Astrocyte (in vitro differentiated cells and primary cell): ENCODE measurements around the gene SFTA2. TPM values are rescaled to one million over a fixed set of nuclear protein-coding genes. Genes with fewer than 3 reads are reported as not detected.

Experiments used
- DNase-seq: peaks from one replicate; pipeline ENCODE4 v3.0.0-alpha.2; 2010; ENCODE audit warnings: low read depth
- FAIRE-seq: peaks from 2 replicates; lab custom pipeline; 2011; peaks lifted over from hg19 to GRCh38; lab: Jason Lieb, UNC
- H2AFZ ChIP-seq: 2 replicates; pipeline ENCODE4 v1.6.0; 2012; ENCODE audit warnings: low read depth, low read length, inconsistent platforms
- H3K27ac ChIP-seq: 2 replicates; pipeline ENCODE4 v1.5.1; 2011; ENCODE audit warnings: low read depth, low read length, inconsistent platforms
- H3K27me3 ChIP-seq: 2 replicates; pipeline ENCODE4 v1.6.0; 2011; ENCODE audit warnings: low read length, inconsistent platforms; ENCODE audit not compliant: insufficient read depth
- H3K36me3 ChIP-seq: 2 replicates; pipeline ENCODE4 v1.5.1; 2011; ENCODE audit warnings: low read length, inconsistent platforms; ENCODE audit not compliant: insufficient read depth
- H3K4me1 ChIP-seq: 2 replicates; pipeline ENCODE4 v1.5.1; 2011; ENCODE audit warnings: low read length, inconsistent platforms; ENCODE audit not compliant: insufficient read depth
- H3K4me2 ChIP-seq: 2 replicates; pipeline ENCODE4 v1.6.0; 2012; ENCODE audit warnings: low read length, inconsistent platforms
- H3K4me3 ChIP-seq: 2 replicates; pipeline ENCODE4 v1.5.1; 2011; ENCODE audit warnings: low read depth, mild to moderate bottlenecking, low read length, inconsistent platforms; ENCODE audit not compliant: insufficient read depth
- H3K79me2 ChIP-seq: 2 replicates; pipeline ENCODE4 v1.6.0; 2012; ENCODE audit warnings: mild to moderate bottlenecking, low read length, inconsistent platforms; ENCODE audit not compliant: insufficient read depth
- H3K9ac ChIP-seq: 2 replicates; pipeline ENCODE4 v1.6.0; 2012; ENCODE audit warnings: mild to moderate bottlenecking, low read length, inconsistent platforms
- H3K9me3 ChIP-seq: 2 replicates; pipeline ENCODE4 v1.5.1; 2012; ENCODE audit warnings: low read depth, mild to moderate bottlenecking, low read length, inconsistent platforms; ENCODE audit not compliant: insufficient read depth
- H4K20me1 ChIP-seq: 2 replicates; pipeline ENCODE4 v1.6.0; 2012; ENCODE audit warnings: low read length, inconsistent platforms; ENCODE audit not compliant: insufficient read depth
- H3K27ac Mint-ChIP-seq: one replicate; pipeline ENCODE4 v1.8.0; 2021; ENCODE audit warnings: mild to moderate bottlenecking, mixed read lengths; ENCODE audit not compliant: unreplicated experiment
- H3K27me3 Mint-ChIP-seq: one replicate; pipeline ENCODE4 v1.8.0; 2021; ENCODE audit warnings: low read depth, mixed read lengths; ENCODE audit not compliant: unreplicated experiment
- H3K36me3 Mint-ChIP-seq: one replicate; pipeline ENCODE4 v1.8.0; 2021; ENCODE audit warnings: low read depth, mixed read lengths; ENCODE audit not compliant: unreplicated experiment
- H3K4me1 Mint-ChIP-seq: one replicate; pipeline ENCODE4 v1.8.0; 2021; ENCODE audit warnings: low read depth, mixed read lengths; ENCODE audit not compliant: unreplicated experiment
- H3K4me3 Mint-ChIP-seq: one replicate; pipeline ENCODE4 v1.8.0; 2021; ENCODE audit warnings: mild to moderate bottlenecking, moderate library complexity, mixed read lengths; ENCODE audit not compliant: unreplicated experiment
- H3K9me3 Mint-ChIP-seq: one replicate; pipeline ENCODE4 v1.8.0; 2021; ENCODE audit warnings: mild to moderate bottlenecking, mixed read lengths; ENCODE audit not compliant: unreplicated experiment
- EZH2 ChIP-seq: IDR thresholded peaks from 2 replicates; pipeline ENCODE4 v1.6.1; 2012; ENCODE audit warnings: mild to moderate bottlenecking, low read length, inconsistent platforms; ENCODE audit not compliant: insufficient read depth
- total RNA-seq: library from RNA; stranded (reverse); gene quantifications from 2 replicates; pipeline ENCODE4 v1.2.1, GENCODE V29; 2021
- TF ChIP-seq, protein P1 (sequence below): IDR thresholded peaks from 2 replicates; pipeline ENCODE4 v1.5.1; 2011; ENCODE audit warnings: low read depth, mild to moderate bottlenecking, inconsistent platforms, low read length, moderate library complexity; ENCODE audit not compliant: insufficient read depth

SFTA2 gene
- total RNA-seq, 1 donor from 2014 or later = not detected

DNA sequence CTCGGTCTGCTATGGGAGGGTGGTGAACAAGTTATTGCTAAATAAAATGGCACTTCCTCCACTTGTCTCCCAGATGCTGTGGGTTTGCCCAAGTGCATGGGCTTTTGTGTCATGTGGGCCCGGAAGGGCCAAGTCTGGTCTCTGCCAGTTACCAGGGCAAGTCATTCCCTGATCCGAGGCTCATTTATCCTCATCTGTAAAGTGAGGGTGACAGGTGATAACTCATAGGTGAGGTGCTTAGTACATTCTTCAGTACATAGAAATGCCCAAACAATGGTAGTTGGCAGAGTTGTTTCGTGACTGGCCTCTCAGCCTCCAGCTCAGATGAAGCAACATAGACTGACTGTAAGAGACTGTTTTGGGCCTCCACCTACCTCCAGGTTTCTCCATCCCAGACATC, 6.8 kb upstream of the SFTA2 start:
- Histone ChIP-seq H3K4me3 (no peak overlapping the region), H3K27ac (no peak overlapping the region), H3K79me2 (no peaks in the 10 kb centered on the region), H3K4me1 (peaks cover 5% of the 10 kb centered on the region), H3K36me3 (no peaks in the 10 kb centered on the region), H4K20me1 (no peaks in the 10 kb centered on the region), H3K4me2 (no peak overlapping the region), H3K9ac (no peak overlapping the region), H3K27me3 (no peaks in the 10 kb centered on the region), H2AFZ (no peak overlapping the region), H3K9me3 (no peaks in the 10 kb centered on the region)
- Mint-ChIP-seq H3K27me3 (peaks cover 49% of the 10 kb centered on the region), H3K9me3 (peaks cover 1% of the 10 kb centered on the region), H3K4me3 (no peak overlapping the region), H3K36me3 (no peaks in the 10 kb centered on the region), H3K4me1 (peaks cover 6% of the 10 kb centered on the region), H3K27ac (no peak overlapping the region)
- DNase-seq (no peak), FAIRE-seq (no peak)
- no peak for TF ChIP-seq EZH2
- TF ChIP-seq, protein P1, sequence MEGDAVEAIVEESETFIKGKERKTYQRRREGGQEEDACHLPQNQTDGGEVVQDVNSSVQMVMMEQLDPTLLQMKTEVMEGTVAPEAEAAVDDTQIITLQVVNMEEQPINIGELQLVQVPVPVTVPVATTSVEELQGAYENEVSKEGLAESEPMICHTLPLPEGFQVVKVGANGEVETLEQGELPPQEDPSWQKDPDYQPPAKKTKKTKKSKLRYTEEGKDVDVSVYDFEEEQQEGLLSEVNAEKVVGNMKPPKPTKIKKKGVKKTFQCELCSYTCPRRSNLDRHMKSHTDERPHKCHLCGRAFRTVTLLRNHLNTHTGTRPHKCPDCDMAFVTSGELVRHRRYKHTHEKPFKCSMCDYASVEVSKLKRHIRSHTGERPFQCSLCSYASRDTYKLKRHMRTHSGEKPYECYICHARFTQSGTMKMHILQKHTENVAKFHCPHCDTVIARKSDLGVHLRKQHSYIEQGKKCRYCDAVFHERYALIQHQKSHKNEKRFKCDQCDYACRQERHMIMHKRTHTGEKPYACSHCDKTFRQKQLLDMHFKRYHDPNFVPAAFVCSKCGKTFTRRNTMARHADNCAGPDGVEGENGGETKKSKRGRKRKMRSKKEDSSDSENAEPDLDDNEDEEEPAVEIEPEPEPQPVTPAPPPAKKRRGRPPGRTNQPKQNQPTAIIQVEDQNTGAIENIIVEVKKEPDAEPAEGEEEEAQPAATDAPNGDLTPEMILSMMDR = no peak

DNA sequence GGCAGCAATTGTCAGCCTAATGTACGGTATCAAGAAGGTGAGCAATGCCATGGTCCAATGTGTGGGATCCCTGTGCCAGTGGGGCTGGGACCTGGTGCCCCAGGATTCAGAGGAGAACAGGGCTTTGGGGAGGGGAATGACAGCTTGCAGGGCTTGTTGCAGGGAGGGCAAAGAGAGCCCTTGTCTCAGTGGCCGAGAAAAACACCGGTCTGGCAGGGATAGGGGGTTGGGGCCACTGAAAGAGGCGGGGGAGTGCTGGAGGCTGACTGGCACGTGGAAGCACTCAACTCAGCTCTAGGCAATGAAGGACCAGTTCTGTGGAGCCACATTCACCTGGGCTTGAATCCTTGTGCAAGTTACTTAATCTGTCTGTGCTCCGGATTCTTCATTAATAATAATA, 5.3 kb upstream of the SFTA2 start:
- peaks cover 43% of the 10 kb centered on the region for H3K27me3 Mint-ChIP-seq
- H3K27ac Mint-ChIP-seq = no peak overlapping the region
- no peaks in the 10 kb centered on the region for H3K36me3 Mint-ChIP-seq
- Histone ChIP-seq H3K27me3 (no peaks in the 10 kb centered on the region), H4K20me1 (no peaks in the 10 kb centered on the region), H3K4me2 (no peak overlapping the region), H3K36me3 (no peaks in the 10 kb centered on the region), H3K9me3 (no peaks in the 10 kb centered on the region), H3K9ac (no peak overlapping the region), H3K79me2 (no peaks in the 10 kb centered on the region), H3K4me3 (no peak overlapping the region), H2AFZ (no peak overlapping the region), H3K27ac (no peak overlapping the region), H3K4me1 (no peaks in the 10 kb centered on the region)
- H3K4me1 Mint-ChIP-seq = no peaks in the 10 kb centered on the region
- no peak for FAIRE-seq
- no peak overlapping the region for H3K4me3 Mint-ChIP-seq
- H3K9me3 Mint-ChIP-seq = no peaks in the 10 kb centered on the region
- DNase-seq = no peak
- TF ChIP-seq, protein P1 = no peak
- no peak for TF ChIP-seq EZH2

DNA sequence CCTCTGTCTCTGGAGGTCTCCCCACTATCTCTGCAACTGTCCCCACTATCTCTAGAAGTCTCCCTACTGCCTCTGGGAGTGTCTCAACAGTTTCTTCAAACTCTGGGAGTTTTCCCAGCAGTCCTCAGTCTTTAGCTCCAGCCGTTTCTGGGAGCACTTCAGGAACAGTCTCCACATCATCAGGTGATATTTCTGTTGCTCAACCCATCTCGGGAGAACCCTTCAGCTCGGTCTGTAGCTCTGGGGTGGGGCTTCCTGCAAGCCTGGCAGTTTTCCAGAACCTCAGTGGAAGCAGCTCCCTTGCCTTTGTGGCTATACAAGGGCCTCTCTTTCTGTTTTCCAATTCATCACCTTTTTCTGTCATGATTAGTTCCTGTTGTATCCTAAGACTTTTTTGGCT, 3.0 kb upstream of the SFTA2 start:
- Histone ChIP-seq H3K9ac (no peak overlapping the region), H4K20me1 (no peaks in the 10 kb centered on the region), H3K4me2 (no peak overlapping the region), H3K79me2 (no peaks in the 10 kb centered on the region), H2AFZ (no peak overlapping the region), H3K9me3 (no peaks in the 10 kb centered on the region), H3K27me3 (no peaks in the 10 kb centered on the region), H3K27ac (no peak overlapping the region), H3K36me3 (no peaks in the 10 kb centered on the region), H3K4me1 (no peaks in the 10 kb centered on the region), H3K4me3 (no peak overlapping the region)
- no peak overlapping the region for H3K27ac Mint-ChIP-seq
- H3K9me3 Mint-ChIP-seq = no peaks in the 10 kb centered on the region
- no peaks in the 10 kb centered on the region for H3K4me1 Mint-ChIP-seq
- TF ChIP-seq, protein P1 = no peak
- TF ChIP-seq EZH2 = no peak
- DNase-seq (no peak), FAIRE-seq (no peak)
- peaks cover 39% of the 10 kb centered on the region for H3K27me3 Mint-ChIP-seq
- no peak overlapping the region for H3K4me3 Mint-ChIP-seq
- no peaks in the 10 kb centered on the region for H3K36me3 Mint-ChIP-seq
